Measurements from ENCODE around the gene NLRP13.

DNA sequence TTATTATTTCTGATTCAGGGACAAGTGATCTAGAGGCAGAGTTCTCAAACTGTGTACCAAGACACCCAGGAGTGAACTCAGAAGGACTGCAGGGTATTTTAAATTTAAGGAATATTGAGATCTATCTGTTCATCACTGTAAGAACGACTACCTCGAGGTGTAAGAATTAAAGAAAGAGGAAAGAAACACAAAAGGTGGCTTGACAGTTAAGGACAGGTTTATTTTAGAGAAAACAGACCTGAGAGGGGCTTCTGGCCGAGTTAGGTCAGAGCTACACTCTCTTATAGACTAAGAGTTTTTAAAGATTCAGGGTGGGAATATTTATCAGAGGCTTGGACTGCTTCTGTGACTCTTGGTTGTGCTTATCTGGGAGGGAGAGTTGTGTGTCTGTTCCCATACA lies 41.8 kb upstream of the NLRP13 start:
- TF ChIP-seq, protein P1, sequence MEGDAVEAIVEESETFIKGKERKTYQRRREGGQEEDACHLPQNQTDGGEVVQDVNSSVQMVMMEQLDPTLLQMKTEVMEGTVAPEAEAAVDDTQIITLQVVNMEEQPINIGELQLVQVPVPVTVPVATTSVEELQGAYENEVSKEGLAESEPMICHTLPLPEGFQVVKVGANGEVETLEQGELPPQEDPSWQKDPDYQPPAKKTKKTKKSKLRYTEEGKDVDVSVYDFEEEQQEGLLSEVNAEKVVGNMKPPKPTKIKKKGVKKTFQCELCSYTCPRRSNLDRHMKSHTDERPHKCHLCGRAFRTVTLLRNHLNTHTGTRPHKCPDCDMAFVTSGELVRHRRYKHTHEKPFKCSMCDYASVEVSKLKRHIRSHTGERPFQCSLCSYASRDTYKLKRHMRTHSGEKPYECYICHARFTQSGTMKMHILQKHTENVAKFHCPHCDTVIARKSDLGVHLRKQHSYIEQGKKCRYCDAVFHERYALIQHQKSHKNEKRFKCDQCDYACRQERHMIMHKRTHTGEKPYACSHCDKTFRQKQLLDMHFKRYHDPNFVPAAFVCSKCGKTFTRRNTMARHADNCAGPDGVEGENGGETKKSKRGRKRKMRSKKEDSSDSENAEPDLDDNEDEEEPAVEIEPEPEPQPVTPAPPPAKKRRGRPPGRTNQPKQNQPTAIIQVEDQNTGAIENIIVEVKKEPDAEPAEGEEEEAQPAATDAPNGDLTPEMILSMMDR (optimal IDR thresholded peaks at IDR 0.05 in 1 of 3, IDR thresholded peaks at IDR 0.05 in 1 of 3, conservative IDR thresholded peaks at IDR 0.05 in 1 of 3; ENCODE audit: extremely low read depth in 1 of 3, insufficient read depth in 2 of 3, low read length in 3 of 3) = no peak
- no peak for TF ChIP-seq EZH2 (IDR thresholded peaks at IDR 0.05; ENCODE audit: low read length)

All from keratinocyte (primary cell).